ENCODE measurements around the gene RGS13.

GRCh38 chr1:192626366-192627179 lies 9.4 kb upstream of the RGS13 start:
- TF ChIP-seq POLR2A (IDR thresholded peaks at IDR 0.05; ENCODE audit: low read length) (no peak), GATA1 (IDR thresholded peaks at IDR 0.05; ENCODE audit: low read depth, low read length) (no peak)

All from erythroblast (primary cell).